Vagina (tissue), 2 donors: ENCODE measurements around the gene CST11. TPM values are rescaled to one million over a fixed set of nuclear protein-coding genes. Genes with fewer than 3 reads are reported as not detected.
A peak's percentile ranks its signal among the peaks of the same experiment; 100 is the strongest.

Experiments used
- DNase-seq, 2 donors: peaks; one replicate each; pipeline ENCODE4 v3.0.0-alpha.2; 2017; ENCODE audit errors: extremely low spot score in 2 of 2
- H3K27ac ChIP-seq: fragments of 200-600 bp; sonication (generic); one replicate; pipeline ENCODE4 v1.5.1; 2019
- H3K27me3 ChIP-seq: fragments of 200-600 bp; sonication (generic); one replicate; pipeline ENCODE4 v1.5.1; 2019
- H3K36me3 ChIP-seq, 2 donors: fragments of 200-600 bp; sonication (generic); one replicate each; pipeline ENCODE4 v1.5.1; 2017 to 2019
- H3K4me1 ChIP-seq: fragments of 200-600 bp; sonication (generic); one replicate; pipeline ENCODE4 v1.5.1; 2019
- H3K4me3 ChIP-seq, 2 donors: fragments of 200-600 bp; sonication (generic); 1 replicate in 1 of 2; 2 replicates in 1 of 2; pipeline ENCODE4 v1.5.1; 2016 to 2019
- H3K9me3 ChIP-seq: fragments of 200-600 bp; sonication (generic); one replicate; pipeline ENCODE4 v1.5.1; 2019
- POLR2A ChIP-seq, 2 donors: fragments of 450-650 bp; IDR thresholded peaks; one replicate each; pipeline ENCODE4 v1.6.1; 2017; ENCODE audit warnings: antibody characterized with exemption in 2 of 2, mild to moderate bottlenecking in 2 of 2, moderate library complexity in 2 of 2
- POLR2AphosphoS5 ChIP-seq, 2 donors: sonication (generic); formaldehyde crosslinking; IDR thresholded peaks; one replicate each; pipeline ENCODE4 v1.9.0; 2017; ENCODE audit warnings: antibody characterized with exemption in 2 of 2, mild to moderate bottlenecking in 2 of 2, low read depth in 1 of 2; ENCODE audit not compliant: insufficient read depth in 1 of 2
- intact Hi-C: fragments of 100-400 bp; cut with DNase I; formaldehyde crosslinking; loops from one replicate; pipeline ENCODE4 v1.15.1; 2023
- total RNA-seq: library from RNA; depleted of rRNA; stranded (reverse); fragments of >200 nt; gene quantifications from one replicate; pipeline ENCODE4 v1.2.3, GENCODE V29; 2016
- TF ChIP-seq, protein P1 (sequence below), 3 experiments: fragments of 450-650 bp in 2 of 3; fragments of 200-600 bp in 1 of 3; sonication (generic) in 1 of 3; IDR thresholded peaks; one replicate each; pipeline ENCODE4 v1.5.1; 2017 to 2019; ENCODE audit warnings: antibody characterized with exemption in 3 of 3, mild to moderate bottlenecking in 2 of 3, moderate library complexity in 2 of 3

The CST11 gene
- total RNA-seq, 1 donor from 2014 or later: not detected

DNA sequence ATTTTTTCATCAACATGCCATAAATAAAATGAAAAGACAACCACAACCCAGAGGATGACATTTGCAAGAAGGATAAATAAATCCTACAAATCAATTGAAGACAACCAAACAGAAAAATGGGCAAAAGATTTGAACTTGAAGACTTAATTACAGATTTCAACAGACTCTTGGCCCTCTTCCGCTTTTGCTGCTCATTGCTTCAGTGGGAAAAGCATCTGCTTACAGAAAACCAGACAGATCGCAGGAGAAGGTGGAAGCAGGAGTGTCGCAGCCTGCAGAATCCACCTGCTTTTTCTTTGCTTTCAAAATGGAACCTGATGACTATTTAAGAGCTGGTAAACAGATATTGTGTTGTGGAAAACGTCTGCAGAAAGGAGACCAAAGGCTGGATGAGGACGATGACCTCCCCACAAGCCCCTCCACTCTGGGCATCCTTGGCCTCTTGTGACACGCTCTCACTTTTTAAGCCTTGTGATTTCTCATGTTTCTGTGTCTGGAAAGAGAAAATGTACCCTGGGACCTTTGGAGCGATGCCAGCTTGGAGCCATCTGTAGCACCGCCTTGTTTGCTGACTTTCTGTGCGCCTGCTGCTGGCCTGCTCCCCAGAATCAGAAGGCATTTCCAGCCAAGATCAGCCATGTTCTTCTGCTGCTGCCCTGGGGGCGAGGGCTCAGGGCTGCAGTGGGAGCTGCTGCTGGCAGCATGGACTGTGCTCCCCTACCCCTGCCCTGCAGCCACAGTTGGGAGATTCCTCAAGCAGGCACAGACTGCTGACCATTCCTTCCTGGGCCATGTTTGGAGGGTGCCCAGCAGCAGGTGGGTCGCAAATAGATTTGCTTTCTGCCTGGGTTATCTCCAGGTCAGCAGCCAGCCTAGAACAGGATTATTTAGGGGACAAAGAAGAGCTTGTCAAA, 16.8 kb downstream of the CST11 start:
- no peak overlapping the region for H3K4me3 ChIP-seq
- H3K4me1 ChIP-seq: no peaks in the 10 kb centered on the region
- intact Hi-C loops: no loop called here
- DNase-seq: peak; percentile 32 to 58
- no peak for TF ChIP-seq POLR2AphosphoS5 (IDR thresholded peaks at IDR 0.05; ENCODE audit: insufficient read depth in 1 of 2, low read depth in 1 of 2)
- no peak for TF ChIP-seq POLR2A (IDR thresholded peaks at IDR 0.05)
- TF ChIP-seq, protein P1, sequence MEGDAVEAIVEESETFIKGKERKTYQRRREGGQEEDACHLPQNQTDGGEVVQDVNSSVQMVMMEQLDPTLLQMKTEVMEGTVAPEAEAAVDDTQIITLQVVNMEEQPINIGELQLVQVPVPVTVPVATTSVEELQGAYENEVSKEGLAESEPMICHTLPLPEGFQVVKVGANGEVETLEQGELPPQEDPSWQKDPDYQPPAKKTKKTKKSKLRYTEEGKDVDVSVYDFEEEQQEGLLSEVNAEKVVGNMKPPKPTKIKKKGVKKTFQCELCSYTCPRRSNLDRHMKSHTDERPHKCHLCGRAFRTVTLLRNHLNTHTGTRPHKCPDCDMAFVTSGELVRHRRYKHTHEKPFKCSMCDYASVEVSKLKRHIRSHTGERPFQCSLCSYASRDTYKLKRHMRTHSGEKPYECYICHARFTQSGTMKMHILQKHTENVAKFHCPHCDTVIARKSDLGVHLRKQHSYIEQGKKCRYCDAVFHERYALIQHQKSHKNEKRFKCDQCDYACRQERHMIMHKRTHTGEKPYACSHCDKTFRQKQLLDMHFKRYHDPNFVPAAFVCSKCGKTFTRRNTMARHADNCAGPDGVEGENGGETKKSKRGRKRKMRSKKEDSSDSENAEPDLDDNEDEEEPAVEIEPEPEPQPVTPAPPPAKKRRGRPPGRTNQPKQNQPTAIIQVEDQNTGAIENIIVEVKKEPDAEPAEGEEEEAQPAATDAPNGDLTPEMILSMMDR (IDR thresholded peaks at IDR 0.05): no peak
- no peaks in the 10 kb centered on the region for H3K9me3 ChIP-seq
- H3K27me3 ChIP-seq: no peaks in the 10 kb centered on the region
- no peaks in the 10 kb centered on the region for H3K36me3 ChIP-seq
- no peak overlapping the region for H3K27ac ChIP-seq

DNA sequence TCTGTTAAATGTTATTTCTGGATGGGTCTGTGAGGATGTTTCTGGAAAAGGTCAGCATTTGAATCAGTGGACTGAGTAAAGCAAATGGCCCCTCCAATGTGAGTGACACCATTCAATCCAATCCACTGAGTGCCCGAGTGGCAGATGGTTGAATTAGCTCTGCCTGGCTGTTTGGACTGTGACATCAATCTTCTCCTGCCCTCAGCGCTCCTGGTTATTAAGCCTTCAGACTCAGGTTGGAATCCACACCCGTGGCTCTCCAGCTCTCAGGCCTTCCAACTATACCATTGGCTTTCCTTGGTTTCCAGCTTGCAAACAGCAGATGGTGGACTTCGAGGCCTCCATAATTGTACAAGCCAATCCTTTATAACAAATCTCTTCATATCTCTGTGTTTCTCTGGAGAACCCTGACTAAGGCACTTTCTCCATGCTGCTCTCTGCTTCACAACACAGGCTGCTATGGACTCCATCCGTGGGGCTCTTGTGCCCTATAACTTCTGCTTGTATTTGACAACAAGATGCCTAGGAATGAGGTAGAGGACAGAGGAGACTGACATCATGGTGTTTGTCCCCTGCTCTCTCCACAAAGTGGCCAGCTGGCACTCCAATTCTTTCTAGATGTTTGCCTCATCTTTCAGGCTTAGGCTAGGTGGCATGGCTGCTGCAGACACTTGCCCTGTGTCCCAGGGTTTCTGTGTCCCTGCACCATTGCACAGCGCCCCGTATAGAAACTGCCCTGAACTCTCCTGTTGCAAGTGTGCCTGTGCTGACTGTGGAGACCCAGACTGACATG, 18.0 kb downstream of the CST11 start:
- Histone ChIP-seq H3K4me3 (no peak overlapping the region), H3K27ac (no peak overlapping the region), H3K27me3 (no peaks in the 10 kb centered on the region), H3K36me3 (no peaks in the 10 kb centered on the region), H3K9me3 (no peaks in the 10 kb centered on the region), H3K4me1 (no peaks in the 10 kb centered on the region)
- intact Hi-C loops: no loop called here
- DNase-seq: peak in 1 of 2 donors; percentile 37
- TF ChIP-seq POLR2A (IDR thresholded peaks at IDR 0.05): no peak
- TF ChIP-seq, protein P1 (IDR thresholded peaks at IDR 0.05): no peak
- no peak for TF ChIP-seq POLR2AphosphoS5 (IDR thresholded peaks at IDR 0.05; ENCODE audit: insufficient read depth in 1 of 2, low read depth in 1 of 2)

DNA sequence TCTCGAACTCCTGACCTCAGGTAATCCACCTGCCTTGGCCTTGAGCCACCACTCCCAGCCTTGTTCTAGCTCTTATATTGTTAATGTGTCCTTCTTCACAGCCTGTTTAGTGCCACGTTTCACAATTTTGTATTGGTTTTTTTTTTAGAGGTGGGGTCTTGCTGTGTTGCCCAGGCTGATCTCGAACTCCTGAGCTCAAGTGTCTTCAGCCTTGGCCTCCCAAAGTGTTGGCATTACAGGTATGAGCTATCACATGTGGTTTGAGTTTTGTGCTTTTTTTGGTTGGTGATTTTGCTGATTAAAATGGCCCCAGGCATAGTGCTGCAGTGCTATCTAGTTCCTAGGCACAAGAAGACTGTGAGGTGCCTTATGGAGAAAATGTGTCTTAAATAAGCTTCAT, 19.0 kb downstream of the CST11 start:
- no peak overlapping the region for H3K27ac ChIP-seq
- H3K4me3 ChIP-seq: no peak overlapping the region
- TF ChIP-seq, protein P1 (IDR thresholded peaks at IDR 0.05): no peak
- TF ChIP-seq POLR2A (IDR thresholded peaks at IDR 0.05) (no peak), POLR2AphosphoS5 (IDR thresholded peaks at IDR 0.05; ENCODE audit: insufficient read depth in 1 of 2, low read depth in 1 of 2) (no peak)
- H3K9me3 ChIP-seq: no peaks in the 10 kb centered on the region
- no peaks in the 10 kb centered on the region for H3K27me3 ChIP-seq
- intact Hi-C loops: no loop called here
- no peak for DNase-seq
- no peaks in the 10 kb centered on the region for H3K4me1 ChIP-seq
- no peaks in the 10 kb centered on the region for H3K36me3 ChIP-seq

DNA sequence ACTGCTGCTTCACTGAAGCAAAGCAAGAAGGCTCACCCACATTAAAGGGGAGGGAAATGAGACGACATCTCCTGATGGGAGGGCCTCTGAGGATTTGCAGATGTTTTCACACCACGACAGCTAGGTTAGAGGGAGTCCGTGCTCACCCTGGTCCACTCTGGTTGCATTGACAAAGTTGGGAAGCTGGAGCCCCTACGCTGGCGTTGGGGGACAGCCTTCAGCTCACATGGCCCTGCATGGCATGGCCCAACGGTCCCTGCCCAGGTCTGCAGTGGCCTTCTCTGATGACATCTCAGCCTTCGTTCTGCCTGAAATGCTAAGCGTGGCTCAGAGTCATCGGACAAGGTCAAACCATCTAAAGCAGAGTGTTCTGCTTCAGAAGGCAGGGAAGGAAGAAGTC, 27.5 kb downstream of the CST11 start:
- Histone ChIP-seq H3K9me3 (no peaks in the 10 kb centered on the region), H3K27me3 (no peaks in the 10 kb centered on the region), H3K4me1 (peaks cover 6% of the 10 kb centered on the region), H3K36me3 (no peaks in the 10 kb centered on the region), H3K4me3 (no peak overlapping the region), H3K27ac (no peak overlapping the region)
- no peak for TF ChIP-seq POLR2AphosphoS5 (IDR thresholded peaks at IDR 0.05; ENCODE audit: insufficient read depth in 1 of 2, low read depth in 1 of 2)
- TF ChIP-seq POLR2A (IDR thresholded peaks at IDR 0.05): no peak
- intact Hi-C loops: no loop called here
- DNase-seq: peak in 1 of 2 donors; percentile 44
